NCI-H2107 treated with DMSO at 0.1 percent for 48 hours (cell line): Measurements from ENCODE around the gene NECTIN1.

Experiments
- DNase-seq: peaks from one replicate; lab custom pipeline; 2025; ENCODE audit not compliant: unreplicated experiment; lab: John Stamatoyannopoulos, UW

Gene NECTIN1

DNA sequence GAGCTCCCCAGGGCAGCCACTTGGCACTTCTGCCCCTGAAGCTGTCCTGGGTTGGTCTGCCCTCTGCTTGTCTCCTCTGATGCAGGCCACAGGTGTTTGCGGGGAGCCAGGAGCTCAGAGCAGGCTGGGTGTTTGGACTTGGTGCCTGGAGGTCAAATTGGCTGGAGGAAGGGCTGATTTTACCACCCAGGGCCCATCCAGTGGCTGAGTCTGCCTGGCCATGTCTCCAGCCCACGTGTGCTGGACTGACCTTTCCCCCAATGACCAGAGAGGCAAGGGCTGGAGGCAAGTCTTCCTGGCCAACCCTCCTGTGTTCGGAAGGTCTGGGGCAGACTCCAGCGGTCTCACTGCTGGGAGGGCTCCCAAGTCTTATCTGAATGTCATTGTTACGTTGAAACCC is 84.0 kb downstream of the NECTIN1 start:
- DNase-seq = no peak

DNA sequence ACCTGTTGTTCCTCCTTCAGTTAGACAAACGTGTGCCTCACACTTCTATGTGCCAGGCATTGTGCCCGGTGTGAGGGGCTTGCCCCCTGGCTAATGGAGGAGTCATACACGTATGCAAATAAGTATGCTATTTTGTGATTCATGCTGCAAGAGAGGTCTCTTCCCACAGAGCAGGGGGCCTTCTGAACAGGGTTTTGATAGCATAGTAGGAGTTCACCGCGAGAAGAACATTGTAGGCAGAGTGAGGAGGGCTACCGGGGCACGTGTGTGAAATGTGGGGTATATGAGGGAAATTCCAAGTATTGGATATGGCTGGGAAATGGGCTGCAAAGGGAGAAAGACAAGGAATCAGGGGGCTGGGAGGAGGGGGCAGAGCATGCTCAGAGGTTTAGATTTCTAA is 84.5 kb downstream of the NECTIN1 start:
- DNase-seq = no peak

DNA sequence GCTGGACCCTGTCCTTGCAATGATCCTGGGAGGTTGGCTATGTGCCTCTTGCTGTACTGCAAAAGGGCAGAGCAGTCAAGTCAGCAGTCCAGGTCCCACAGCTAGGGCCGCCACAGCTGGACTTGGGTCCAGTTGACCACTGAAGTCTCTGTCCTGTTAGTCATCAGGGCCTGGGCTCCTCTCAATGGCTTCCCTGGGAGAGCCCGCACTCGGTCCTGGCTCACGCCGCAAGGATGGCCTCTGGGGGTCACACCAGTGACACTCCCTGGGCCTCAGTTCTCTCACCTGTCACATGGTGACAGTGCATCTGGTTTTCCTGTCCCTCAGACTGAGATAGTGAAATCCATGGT is 85.1 kb downstream of the NECTIN1 start:
- DNase-seq = no peak

DNA sequence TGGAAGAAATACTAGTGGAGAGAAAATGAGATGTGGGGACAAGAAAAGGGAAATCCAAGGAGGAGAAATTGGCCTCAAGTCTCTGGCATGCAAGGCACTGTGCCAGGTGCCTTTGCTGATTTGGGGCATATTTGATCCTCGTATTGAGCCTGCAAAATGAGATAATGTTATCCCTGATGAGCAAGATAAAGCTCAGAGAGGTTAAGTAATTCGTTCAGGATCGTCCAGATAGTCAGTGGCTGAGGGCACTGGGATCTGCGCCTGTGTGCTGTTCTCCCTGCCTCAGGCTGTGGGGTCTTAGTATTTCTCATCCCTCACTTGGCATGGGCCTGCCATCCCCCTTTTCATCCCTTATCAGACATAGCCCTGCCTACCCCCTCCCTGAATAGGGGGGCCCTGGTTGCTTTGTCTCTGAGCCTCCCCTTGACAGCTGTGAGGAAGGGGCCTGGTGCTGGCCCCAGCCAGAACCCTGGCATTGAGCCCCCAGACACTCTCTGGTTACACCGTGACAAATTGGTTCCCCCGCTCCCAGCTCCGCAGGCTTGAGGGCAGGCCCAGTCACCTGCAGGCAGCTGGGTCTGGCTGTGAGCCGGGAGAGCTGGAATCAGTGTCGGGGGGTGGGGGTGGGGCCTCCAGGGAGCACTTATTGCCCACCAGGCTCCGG is 85.7 kb downstream of the NECTIN1 start:
- no peak for DNase-seq

DNA sequence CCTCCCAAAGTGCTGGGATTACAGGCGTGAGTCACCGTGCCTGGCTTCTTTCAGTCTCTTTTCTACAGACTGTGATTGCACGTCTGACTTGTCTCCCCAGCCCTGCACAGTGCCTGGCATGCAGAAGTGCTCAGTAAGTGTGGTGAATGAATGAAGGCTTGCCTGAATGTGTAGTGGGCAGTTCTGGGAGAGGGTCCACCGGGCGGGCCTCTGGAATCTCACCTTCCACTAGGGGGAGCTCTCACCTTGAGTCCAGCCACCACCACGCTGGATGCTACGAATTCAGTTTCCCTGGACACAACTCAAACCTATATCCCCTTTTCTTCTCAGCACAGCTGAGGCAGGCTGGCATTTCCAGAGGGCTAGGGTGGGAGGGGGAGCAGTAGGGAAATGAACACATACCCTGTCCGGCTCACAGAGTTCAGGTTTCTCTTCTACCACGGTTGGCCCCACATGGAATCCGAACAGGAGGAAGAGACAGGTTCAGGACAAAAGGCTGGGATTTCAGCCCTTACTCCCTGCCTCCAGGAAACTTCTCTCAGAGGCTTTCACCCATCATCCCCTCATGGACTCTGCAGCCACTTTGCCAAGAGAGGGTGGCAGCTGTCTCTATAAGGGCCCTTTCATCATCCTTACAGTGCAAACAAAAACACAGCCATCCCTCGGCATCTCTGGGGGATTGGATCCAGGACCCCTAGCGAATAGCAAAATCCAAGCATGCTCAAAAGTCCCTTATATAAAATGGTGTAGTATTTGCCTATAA is 86.8 kb downstream of the NECTIN1 start:
- no peak for DNase-seq

DNA sequence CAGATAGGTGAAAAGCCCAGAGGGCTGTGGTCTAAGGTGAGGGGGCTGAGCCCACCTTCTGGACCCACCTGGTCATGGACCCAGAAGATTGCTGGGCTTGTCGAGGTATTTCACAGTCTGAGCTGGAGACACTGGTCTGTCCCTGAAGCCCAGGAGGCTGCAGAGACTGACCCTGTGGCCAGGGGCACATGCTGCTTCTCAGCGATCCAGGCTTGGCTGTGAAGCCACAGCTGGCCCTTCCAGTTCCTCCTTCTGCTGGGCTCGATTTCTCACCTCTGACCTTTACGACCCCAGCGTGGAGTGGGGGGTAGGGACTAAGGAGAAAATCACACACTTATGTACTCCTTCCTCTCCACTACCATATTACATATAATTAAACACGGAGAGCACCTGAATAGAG is 88.5 kb downstream of the NECTIN1 start:
- DNase-seq = no peak

DNA sequence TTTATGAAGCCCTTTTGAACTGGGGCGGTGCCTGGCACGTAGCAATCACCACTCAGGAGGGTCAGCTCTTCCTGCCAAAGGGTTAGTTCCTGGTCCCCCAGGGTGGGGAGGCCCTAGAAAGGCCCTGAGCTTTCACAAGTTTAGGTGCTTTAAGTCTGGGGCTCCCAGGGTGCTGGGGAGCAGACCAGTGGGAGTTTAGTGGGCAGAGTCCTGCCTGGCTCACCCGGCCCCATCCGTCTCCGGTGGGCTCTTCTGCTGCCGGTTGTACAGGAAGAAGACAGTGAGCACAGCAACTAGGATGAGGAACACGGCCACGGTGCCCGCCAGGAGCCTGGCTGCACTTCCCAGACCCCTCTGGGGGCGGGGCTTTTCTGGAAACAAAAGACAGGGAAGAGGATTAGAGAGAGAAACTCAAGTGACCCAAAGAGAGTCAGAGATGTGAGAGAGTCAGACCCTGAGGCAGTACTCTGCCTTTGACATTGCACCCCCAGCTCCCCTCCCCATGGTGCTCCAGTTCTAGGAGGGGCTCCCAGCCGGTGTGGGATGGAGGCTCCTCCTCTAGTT is 89.3 kb downstream of the NECTIN1 start:
- DNase-seq = no peak

DNA sequence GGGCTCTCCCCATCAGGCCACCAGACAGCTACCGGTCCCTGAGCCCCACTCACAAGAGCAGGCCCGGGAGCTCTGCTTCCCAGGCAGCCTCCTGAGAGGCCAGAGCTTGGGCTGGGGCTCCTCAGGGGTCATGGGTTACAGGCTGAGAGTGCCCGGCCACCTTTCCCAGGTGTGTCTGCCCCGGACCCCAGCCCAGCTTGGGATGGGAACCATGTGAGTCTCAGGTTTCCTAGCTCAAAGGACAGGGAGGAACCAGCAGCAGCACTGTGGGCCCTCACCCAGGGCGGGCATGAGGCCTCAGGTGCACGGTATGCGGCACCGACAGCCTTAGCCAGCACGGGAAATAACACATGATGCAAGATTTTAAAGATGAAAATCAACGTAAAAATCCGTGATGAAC is 90.1 kb downstream of the NECTIN1 start:
- DNase-seq = no peak

DNA sequence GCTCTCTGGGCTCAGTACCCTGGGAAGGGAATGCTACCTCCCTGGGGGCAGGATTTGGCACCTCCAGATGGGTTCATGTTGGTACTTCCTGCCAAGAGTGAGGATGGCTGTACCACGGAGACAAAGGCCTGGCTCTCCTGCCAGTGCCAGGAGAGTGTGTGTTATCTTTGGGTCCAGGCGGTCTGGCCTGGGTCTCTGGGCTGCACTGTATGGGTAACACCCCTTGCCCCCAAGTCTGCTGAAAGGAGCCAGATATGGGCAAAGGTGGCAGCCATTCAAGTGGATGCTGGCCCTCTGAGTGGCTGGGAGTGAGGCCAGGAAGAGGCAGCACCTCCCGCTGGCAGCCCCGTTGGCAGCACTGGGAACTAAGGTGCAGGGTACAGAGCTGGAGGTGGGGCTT is 91.5 kb downstream of the NECTIN1 start:
- no peak for DNase-seq

DNA sequence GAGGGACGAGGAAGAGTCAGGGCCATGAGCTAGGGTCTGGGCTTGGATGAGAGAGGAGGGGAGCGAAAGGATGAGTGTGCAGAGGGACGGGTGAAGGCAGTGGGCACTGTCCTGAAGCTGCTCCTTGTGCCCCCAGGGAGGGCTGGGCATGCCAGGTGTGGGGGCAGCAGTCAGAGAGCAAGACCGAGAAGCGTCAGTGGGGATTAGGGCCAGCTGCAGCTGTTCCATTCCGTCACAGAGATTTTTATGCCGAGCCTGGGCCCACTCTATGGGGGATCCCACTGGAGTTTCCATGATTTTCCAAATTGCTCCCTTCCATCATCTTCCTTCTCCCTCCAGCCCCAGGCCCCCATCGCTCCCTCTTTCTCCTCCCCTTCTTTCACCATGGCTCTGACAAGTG is 93.2 kb downstream of the NECTIN1 start:
- no peak for DNase-seq

DNA sequence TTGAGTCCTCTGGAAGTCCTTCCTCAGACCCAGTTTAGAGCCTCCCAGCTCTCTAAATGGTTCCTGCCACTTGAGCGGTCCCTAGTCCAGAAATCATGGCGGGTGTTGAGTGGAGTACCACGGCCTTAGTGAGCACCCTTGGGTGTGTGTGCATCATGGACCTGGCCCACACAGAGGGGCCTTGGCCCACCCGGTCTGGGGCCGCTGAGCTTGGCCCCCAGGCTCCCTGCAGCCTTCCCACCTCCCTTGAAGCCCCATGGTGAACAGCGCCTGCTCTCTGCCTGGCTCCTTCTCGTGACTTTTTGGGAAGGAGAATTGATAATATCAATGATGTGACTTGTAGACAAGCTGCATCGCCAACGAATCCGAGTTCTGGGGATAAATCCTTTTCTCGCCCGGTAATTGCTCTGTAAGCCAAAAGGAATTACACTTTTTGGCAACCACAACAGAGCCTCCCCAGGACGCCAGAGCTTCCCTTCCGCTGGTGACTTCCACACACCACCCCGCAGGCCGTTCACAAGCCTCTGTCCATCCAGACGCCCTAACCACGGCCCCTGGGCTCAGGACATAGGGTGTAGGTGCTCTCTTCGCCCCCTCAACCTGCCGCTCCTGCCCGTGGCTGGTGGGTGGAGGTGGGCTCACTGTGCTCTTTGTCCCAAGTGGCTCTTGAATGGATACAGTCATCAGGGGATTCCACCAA is 93.8 kb downstream of the NECTIN1 start:
- DNase-seq = no peak

DNA sequence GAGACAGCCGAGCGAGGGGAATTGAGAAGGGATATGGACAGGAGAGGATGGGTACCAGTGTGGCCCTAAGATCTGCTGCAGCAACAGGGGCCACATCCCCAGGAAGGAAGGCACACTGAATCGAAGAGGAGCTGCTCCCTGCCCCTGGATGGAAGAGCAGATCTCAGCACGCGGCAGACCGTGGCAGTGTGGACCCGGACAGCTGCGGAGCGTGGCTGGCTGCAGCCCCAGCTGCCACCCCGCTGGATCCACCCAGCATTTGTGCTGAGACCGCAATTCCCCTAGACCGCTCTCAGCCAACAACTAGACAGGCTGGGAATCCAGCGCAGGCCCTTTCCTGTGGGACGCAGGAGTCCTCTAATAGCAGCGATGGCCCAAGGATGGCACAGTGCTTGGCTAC is 94.7 kb downstream of the NECTIN1 start:
- DNase-seq = no peak

DNA sequence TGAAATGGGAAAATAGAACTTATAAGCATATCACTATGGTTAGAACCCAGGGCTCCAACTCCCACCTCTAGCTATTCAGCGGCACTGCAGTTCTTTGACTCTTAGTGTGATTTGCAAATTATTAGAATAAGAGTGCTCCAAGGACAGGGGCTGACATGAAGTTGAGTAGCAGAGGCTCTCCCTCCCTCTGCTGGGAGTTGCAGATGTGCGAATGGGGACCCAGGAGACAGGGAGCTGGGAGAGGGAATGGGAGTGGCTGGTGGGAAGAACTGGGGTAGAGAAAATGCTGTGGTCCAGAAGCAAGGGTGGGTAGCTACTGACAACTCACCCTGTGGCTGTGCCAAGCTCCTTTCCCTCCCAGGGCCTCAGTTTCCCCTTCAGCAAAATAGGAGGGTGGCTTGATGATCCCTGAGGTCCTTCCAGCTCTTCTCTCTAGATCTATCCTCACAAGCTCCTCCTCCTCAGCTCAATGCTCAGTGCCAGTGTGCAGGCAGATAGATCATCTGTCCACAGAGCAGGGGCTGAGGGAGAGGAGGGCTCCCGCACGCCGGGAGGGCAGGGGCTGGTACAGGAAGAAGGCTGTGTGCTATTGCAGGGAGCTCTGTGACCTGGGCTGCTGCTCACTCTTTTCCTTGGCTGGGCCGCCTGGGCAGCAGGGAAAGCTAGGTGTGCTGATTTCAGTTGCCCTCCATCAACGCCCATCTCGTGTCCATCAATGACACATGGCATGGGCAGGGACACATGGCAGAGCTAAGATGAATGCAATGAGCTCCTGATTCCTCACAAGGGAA is 99.0 kb downstream of the NECTIN1 start:
- DNase-seq = no peak

DNA sequence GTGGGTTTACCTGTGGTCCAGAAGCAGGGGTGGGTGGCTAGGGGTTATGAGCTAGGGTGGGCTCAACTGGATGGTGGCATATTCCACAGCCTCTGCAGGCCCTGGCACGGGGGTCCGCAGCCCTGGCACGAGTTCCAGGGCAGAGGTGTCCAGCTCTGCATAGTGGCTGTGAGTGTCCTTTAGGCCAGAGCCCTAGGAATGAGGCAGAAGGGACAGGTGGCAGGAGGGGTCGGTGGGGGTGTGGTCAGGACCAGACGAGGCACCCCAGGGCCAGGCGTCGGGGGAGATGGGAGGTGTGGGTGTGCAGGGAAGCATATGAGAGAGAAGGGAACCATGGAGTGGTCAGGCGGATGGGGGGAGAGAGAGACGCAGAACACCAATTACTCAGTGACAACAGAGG is 99.9 kb downstream of the NECTIN1 start:
- no peak for DNase-seq

DNA sequence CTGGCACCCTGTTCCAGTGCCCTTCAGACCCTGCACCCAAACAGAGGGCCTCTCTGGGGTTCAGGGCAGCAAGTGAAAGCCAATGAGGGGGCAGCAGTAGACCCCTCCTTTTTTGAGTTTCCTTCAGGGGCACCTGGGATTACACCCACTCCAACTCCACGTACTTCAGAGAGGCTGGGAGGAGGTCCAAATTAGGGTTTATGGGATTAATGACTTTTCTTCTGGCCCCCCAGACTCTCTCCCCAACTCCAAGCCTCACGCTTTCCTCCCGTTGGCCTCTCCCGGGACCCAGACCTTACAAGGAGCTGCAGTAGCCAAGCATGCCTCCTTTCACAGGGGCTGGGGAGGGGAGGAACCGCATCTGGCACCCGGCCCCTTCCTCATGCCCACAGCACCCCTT is 101.7 kb downstream of the NECTIN1 start:
- no peak for DNase-seq

DNA sequence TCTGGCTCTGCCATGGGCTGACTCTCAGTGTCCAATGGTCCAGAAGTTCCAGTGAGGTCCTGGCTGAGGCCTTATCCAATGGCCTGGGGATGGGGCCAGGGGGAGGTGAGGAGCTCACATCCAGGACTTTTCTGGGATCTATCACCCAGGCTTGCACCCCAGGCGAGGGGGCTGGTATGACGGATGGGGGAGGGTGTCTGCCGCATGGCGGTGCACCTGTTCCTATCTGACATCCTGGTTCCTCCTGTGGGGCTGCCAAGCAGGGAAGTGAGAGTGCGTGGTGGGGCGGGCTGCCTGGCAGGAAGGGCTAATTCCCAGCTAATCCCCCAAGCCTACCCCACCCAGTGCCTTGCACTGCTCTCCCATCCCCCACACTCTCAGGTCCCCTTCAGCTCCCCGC is 102.1 kb downstream of the NECTIN1 start:
- no peak for DNase-seq

DNA sequence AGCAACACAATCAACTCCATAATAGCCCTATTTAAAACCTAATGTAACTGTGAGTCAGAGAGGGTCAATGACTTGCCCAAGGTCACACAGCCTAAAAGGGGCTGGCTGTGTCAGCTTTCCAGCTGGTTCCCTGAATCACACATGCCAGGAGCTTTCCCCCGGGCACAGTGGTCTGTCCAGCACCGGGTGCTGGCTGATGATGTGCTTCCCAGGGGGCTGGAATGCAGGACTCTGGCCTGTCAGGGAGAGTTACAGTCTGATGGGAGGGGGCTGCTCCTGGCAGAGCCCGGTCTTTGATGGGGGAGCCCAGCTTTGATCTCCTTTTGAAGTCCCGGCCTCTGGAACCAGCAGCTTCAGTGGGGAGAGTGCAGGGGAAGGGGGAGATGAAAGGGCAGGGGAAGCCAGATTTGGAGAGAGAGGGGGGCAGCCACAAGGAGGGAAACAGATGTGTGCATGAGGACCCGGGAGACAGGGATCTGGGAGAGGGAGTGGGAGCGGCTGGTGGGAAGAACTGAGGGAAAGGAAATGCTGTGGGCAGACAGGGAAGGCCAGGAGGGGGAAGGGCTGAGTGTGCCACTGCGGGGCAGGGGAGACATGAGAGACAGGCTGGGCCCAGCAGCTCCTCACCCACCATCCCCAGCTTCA is 102.7 kb downstream of the NECTIN1 start:
- DNase-seq = no peak

DNA sequence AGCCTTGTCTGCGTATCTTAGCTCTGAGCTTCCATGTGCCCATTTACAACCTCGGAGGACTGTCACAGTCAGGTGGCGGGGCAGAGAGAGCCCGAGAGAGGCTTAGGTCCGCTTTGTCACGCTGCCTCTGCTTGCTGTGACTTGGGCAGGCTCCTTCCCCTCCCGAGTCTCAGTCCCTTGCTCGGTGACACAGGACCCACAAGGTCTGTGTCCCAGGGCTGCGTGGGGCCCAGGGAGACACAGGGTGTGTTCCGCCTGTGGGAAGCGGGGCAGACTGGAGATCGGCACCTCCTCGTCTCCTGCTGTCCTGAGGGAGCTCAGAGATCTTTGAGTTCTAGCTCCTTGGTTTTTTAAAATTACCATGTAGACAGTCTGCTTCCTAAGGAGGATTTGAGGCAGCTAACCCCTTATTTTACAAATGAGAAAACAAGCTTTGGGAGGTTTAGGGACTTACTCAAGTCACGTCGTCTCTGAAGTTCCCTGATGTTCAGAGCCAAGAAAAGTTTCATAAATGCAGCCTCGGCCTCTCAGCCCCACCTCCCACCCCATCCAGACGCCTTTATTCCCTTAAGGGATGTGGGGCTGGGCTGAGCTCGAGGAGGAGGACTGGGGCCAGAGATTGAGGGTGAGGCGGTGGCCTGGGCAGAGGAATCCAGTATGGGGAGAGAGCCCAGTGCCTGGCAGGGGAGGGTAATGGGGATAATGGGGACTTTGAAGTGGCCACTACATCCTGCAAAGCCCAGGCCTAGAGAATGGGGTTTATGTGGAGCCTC is 103.6 kb downstream of the NECTIN1 start:
- no peak for DNase-seq

DNA sequence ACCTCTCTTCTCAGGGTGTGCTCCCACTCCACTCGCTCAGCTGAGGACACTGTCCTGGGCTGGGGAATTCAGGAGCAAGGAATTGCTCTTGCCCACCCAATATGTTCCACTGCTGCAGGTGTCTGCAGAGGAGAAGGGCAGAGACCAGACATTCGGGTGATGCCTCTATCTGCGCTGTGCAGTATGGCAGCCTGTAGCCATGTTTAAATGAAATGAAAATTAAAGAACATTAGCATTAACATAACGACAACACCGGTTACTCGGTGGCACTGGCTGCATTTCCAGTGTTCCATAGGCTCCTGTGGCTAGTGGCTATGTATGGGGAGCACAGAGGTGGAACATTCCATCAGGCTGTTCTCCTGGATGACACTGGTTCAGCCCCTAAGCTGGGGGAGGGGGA is 104.4 kb downstream of the NECTIN1 start:
- DNase-seq = no peak

DNA sequence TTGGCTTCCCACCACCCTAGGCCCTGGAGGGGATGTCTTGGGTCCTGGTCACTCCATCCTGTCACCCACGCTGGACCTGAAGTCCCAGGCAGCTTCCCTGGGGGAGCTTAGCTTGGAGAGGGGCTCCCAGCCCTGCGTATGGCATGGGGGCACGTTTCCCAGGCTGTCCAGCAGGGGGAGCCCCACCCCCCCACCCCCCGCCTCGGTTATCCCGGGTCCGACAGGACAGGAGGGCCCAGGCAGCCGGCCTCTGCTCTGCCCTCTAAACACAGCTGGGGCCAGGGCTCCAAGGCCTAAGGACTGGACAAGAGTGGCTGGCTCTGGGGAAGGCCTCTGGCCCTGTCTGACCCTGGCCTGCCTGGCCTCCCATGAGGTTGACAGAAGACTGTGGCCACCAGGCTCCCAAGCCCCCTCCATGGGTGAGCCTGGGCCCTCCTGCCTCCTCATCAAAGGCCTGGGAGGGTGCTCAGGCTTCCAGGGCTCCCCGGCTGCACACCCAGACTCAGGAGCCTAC is 104.8 kb downstream of the NECTIN1 start:
- no peak for DNase-seq
